ENCODE results near the gene SIGLEC7. TPM values are rescaled to one million over a fixed set of nuclear protein-coding genes. Genes with fewer than 3 reads are reported as not detected.

Gene SIGLEC7
- total RNA-seq, 1 donor from 2014 or later, result 11.0 TPM

DNA sequence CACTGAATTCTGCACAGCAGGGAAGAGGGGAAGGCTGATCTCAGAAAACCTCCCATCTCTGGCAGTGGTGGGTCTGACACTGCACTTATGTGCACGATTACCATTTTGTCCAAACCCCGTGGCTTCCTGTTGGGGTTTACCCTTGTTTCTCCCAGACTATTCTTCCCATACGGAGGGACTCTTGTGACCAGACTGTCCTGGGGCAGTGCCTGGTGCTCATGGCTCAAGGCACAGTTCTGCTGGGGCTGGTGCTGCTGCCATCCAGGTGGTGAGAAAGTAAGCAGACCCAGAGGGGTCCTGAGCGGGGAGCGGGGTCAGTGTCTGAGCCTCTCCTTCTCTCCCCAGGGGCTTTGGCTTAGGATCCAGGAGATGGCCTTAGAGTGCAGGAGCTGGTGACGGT, 22.5 kb upstream of the SIGLEC7 start:
- ATAC-seq (no peak), DNase-seq (no peak)
- no peaks in the 10 kb centered on the region for H3K4me1 ChIP-seq
- H3K27me3 ChIP-seq, result no peaks in the 10 kb centered on the region
- no peak overlapping the region for H3K4me3 ChIP-seq
- H3K36me3 ChIP-seq, result no peaks in the 10 kb centered on the region
- H3K27ac ChIP-seq, result no peak overlapping the region
- no peak for TF ChIP-seq CTCF (IDR thresholded peaks at IDR 0.05)
- H3K9me3 ChIP-seq, result no peaks in the 10 kb centered on the region
- intact Hi-C loops (cut with DNase I), result no loop called here

- DNase-seq (no peak), ATAC-seq (no peak)
- no peak overlapping the region for H3K4me3 ChIP-seq
- H3K4me1 ChIP-seq, result no peaks in the 10 kb centered on the region
- H3K27me3 ChIP-seq, result no peaks in the 10 kb centered on the region
- intact Hi-C loops (cut with DNase I), result no loop called here
- no peak for TF ChIP-seq CTCF (IDR thresholded peaks at IDR 0.05)
- H3K36me3 ChIP-seq, result no peaks in the 10 kb centered on the region
- H3K27ac ChIP-seq, result no peak overlapping the region
- H3K9me3 ChIP-seq, result no peaks in the 10 kb centered on the region
Observed at GRCh38 chr19:51120160-51120559, 21.9 kb upstream of the SIGLEC7 start.

- Histone ChIP-seq H3K4me1 (no peaks in the 10 kb centered on the region), H3K27ac (no peak overlapping the region), H3K9me3 (no peaks in the 10 kb centered on the region), H3K4me3 (no peak overlapping the region), H3K27me3 (no peaks in the 10 kb centered on the region), H3K36me3 (no peaks in the 10 kb centered on the region)
- ATAC-seq (peak; percentile 42), DNase-seq (no peak)
- intact Hi-C loops (cut with DNase I), result no loop called here
- TF ChIP-seq CTCF (IDR thresholded peaks at IDR 0.05), result no peak
Observed at GRCh38 chr19:51121257-51121656, 20.8 kb upstream of the SIGLEC7 start.

DNA sequence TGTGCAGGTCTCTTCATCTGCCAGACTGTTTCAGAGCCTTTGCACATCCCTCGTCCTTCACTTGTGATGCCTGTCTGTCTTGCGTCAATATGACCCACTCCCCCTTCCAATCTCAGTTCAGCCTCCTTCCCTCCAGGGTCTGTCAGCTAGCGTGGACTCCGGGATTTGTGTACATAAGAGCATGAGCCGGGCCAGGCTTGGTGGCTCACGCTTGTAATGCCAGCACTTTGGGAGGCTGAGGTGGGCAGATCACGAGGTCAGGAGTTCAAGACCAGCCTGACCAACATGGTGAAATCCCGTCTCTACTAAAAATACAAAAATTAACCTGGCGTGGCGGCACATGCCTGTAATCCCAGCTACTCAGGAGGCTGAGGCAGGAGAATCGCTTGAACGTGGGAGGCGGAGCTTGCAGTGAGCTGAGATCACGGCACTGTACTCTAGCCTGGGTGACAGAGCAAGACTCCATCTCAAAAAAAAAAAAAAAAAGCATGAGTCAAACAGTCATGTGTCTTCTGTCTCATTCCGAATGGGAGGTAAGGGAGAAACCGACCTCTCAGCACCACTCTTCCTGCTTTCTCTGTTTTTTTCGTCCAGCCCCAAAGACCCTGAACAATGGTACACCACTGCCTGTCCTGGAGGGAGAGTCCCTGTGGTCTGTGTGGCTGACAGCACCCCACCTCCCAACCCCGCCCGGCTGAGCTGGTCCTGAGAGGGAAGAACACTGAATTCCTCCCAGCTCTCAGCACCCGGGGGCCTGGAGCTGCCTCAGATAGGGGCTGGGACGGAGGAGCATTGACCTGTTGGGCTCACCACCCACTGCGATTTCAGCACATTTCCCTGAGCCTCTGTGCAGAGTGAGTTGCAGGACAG, 19.8 kb upstream of the SIGLEC7 start:
- ATAC-seq (peak; percentile 19), DNase-seq (no peak)
- H3K27ac ChIP-seq, result peak overlapping the region; percentile 82
- TF ChIP-seq CTCF (IDR thresholded peaks at IDR 0.05), result no peak
- H3K27me3 ChIP-seq, result no peaks in the 10 kb centered on the region
- peak overlapping the region; percentile 16 for H3K4me3 ChIP-seq
- no peaks in the 10 kb centered on the region for H3K36me3 ChIP-seq
- no peaks in the 10 kb centered on the region for H3K9me3 ChIP-seq
- intact Hi-C loops (cut with DNase I), result no loop called here
- H3K4me1 ChIP-seq, result no peaks in the 10 kb centered on the region

DNA sequence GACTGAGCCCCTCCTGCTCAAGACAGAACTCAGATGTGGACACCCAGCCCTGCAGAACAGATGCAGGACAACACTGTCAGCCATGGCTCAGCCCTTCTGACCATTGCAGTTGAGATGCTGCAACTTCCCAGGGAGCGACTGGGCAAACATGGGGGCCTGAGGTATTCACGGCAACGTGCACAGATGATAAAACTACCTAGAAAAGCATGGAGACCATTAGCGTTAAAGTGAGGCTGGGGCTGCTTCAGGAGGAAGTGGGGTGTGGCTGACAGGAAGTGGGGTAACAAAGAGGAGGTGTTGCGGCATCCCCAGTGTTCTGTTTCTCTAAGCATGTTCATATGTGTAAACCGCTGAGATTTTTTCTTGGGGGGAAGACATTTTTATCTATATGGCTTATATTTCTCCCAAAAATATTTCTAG, 18.7 kb upstream of the SIGLEC7 start:
- H3K36me3 ChIP-seq, result no peaks in the 10 kb centered on the region
- H3K9me3 ChIP-seq, result no peaks in the 10 kb centered on the region
- no peak for DNase-seq
- peak; percentile 54 for ATAC-seq
- peak overlapping the region; percentile 82 for H3K27ac ChIP-seq
- no peak for TF ChIP-seq CTCF (IDR thresholded peaks at IDR 0.05)
- peak overlapping the region; percentile 16 for H3K4me3 ChIP-seq
- intact Hi-C loops (cut with DNase I), result no loop called here
- H3K4me1 ChIP-seq, result peaks cover 5% of the 10 kb centered on the region
- no peaks in the 10 kb centered on the region for H3K27me3 ChIP-seq
